SK-N-MC (cell line): ENCODE measurements around the gene LPAR5.

ENCODE experiments used
- EZH2 ChIP-seq: fragments of 200-600 bp; sonication (generic); IDR thresholded peaks from one replicate; pipeline ENCODE4 v1.6.1; 2017; ENCODE audit warnings: antibody characterized with exemption
- FOXP2 ChIP-seq: optimal IDR thresholded peaks from 2 replicates; pipeline ENCODE3; 2011; ENCODE audit warnings: mild to moderate bottlenecking, moderate library complexity; ENCODE audit not compliant: insufficient read depth; ENCODE audit errors: extremely low read length, control extremely low read depth
- POLR2AphosphoS5 ChIP-seq: IDR thresholded peaks from 2 replicates; pipeline ENCODE4 v1.6.1; 2012; ENCODE audit warnings: mild to moderate bottlenecking, low read depth, low read length, borderline replicate concordance

DNA sequence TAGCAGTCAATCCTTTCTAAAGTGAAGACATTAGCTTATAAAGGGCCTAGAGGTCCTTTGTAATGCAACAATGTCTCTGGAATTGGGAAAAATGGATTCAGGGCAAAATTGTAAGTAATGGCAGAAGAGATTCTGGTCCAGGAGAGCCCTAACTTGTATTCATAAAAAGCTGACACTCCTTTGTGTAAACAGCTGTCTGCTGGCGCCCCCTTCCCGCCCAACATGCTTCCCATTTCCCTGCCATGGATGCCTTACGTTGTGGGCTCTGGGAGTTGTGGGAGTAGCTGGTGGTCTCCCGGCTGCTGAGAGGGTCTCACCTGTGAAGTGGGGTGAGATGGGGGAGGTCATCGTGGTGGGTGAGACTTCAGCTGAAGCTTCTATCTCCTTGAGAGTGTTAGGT lies 9.1 kb upstream of the LPAR5 start:
- no peak for TF ChIP-seq POLR2AphosphoS5
- TF ChIP-seq EZH2: no peak
- TF ChIP-seq FOXP2: no peak
